H1 (cell line): Measurements from ENCODE around the gene ELMO1. TPM values are rescaled to one million over a fixed set of nuclear protein-coding genes. Genes with fewer than 3 reads are reported as not detected.

Source experiments
- CTCF ChIA-PET: fragments of 300-600 bp; sonication (Branson Sonifier 250); formaldehyde crosslinking; loops from one replicate; lab custom pipeline; 2021; ENCODE audit not compliant: partially characterized antibody; lab: Charles Lee
- POLR2A ChIA-PET: fragments of 300-600 bp; sonication (Branson Sonifier 250); formaldehyde crosslinking; loops from one replicate; lab custom pipeline; 2021; ENCODE audit warnings: inconsistent platforms; ENCODE audit not compliant: partially characterized antibody; lab: Charles Lee
- DNase-seq, 2 experiments: peaks; one replicate each; pipeline versions ENCODE4 v3.0.0 to v3.0.0-alpha.2; 2010 to 2022; ENCODE audit warnings: low spot score in 2 of 2, low read depth in 1 of 2, mixed read lengths in 1 of 2
- FAIRE-seq: peaks from 2 replicates; lab custom pipeline; 2011; peaks lifted over from hg19 to GRCh38; lab: Jason Lieb, UNC
- H2AFZ ChIP-seq: 2 replicates; pipeline ENCODE4 v1.8.1; 2012; ENCODE audit warnings: low read length, inconsistent platforms
- H2AK5ac ChIP-seq: 2 replicates; pipeline ENCODE4 v1.6.1; 2013; ENCODE audit warnings: low read depth, low read length
- H2BK120ac ChIP-seq: replicated peaks from 2 replicates; pipeline ENCODE3; 2013; ENCODE audit warnings: low read depth, low read length, inconsistent platforms
- H2BK12ac ChIP-seq: 2 replicates; pipeline ENCODE4 v1.6.1; 2013; ENCODE audit warnings: low read depth, low read length
- H2BK15ac ChIP-seq: 2 replicates; pipeline ENCODE4 v1.6.1; 2013; ENCODE audit warnings: low read length
- H2BK20ac ChIP-seq: 2 replicates; pipeline ENCODE4 v1.6.1; 2013; ENCODE audit warnings: low read length
- H2BK5ac ChIP-seq: 2 replicates; pipeline ENCODE4 v1.6.1; 2013; ENCODE audit warnings: low read depth, low read length
- H3K14ac ChIP-seq: 2 replicates; pipeline ENCODE4 v1.6.1; 2013; ENCODE audit warnings: inconsistent platforms; ENCODE audit not compliant: insufficient read length
- H3K18ac ChIP-seq: 2 replicates; pipeline ENCODE4 v1.6.1; 2013; ENCODE audit warnings: low read length; ENCODE audit errors: extremely low read depth
- H3K23ac ChIP-seq: 2 replicates; pipeline ENCODE4 v1.6.1; 2013; ENCODE audit warnings: inconsistent platforms; ENCODE audit not compliant: insufficient read length
- H3K23me2 ChIP-seq: 2 replicates; pipeline ENCODE4 v1.6.1; 2013; ENCODE audit warnings: low read depth, low read length
- H3K27ac ChIP-seq: 2 replicates; pipeline ENCODE4 v1.6.1; 2011; ENCODE audit warnings: low read depth, low read length, inconsistent platforms
- H3K27me3 ChIP-seq, 4 experiments: replicated peaks in 1 of 4; 1 replicate in 1 of 4; 2 replicates in 3 of 4; pipeline versions ENCODE4 v1.6.1 to v1.8.1; 2011 to 2013; ENCODE audit warnings: low read length in 3 of 4, mild to moderate bottlenecking in 3 of 4, inconsistent platforms in 2 of 4, mixed read lengths in 2 of 4, moderate library complexity in 1 of 4; ENCODE audit not compliant: control insufficient read depth in 3 of 4, insufficient read depth in 3 of 4; ENCODE audit errors: extremely low read depth in 1 of 4
- H3K36me3 ChIP-seq, 4 experiments: 2 replicates each; pipeline versions ENCODE4 v1.6.1 to v1.8.1; 2011 to 2013; ENCODE audit warnings: mild to moderate bottlenecking in 4 of 4, low read length in 3 of 4, moderate library complexity in 2 of 4, control low read depth in 1 of 4, inconsistent platforms in 1 of 4; ENCODE audit not compliant: insufficient read depth in 4 of 4, control insufficient read depth in 2 of 4
- H3K4ac ChIP-seq: replicated peaks from 2 replicates; pipeline ENCODE3; 2013; ENCODE audit warnings: low read length, low read depth, mixed read lengths, inconsistent platforms; ENCODE audit not compliant: insufficient read length
- H3K4me1 ChIP-seq, 4 experiments: replicated peaks in 1 of 4; 1 replicate in 1 of 4; 2 replicates in 3 of 4; pipeline versions ENCODE4 v1.6.1 to v1.8.1; 2011 to 2013; ENCODE audit warnings: low read length in 3 of 4, inconsistent platforms in 2 of 4, mixed read lengths in 1 of 4; ENCODE audit not compliant: insufficient read depth in 4 of 4, control insufficient read depth in 3 of 4
- H3K4me2 ChIP-seq, 2 experiments: 2 replicates each; pipeline versions ENCODE4 v1.6.1 to v1.8.1; 2011 to 2013; ENCODE audit warnings: low read depth in 2 of 2, low read length in 2 of 2, control low read depth in 1 of 2, inconsistent platforms in 1 of 2, mild to moderate bottlenecking in 1 of 2; ENCODE audit not compliant: insufficient read depth in 1 of 2
- H3K4me3 ChIP-seq, 4 experiments: fragments of 200-600, 300-600 bp in 1 of 4; sonication (generic), shearing (Covaris generic), sonication (Bioruptor Twin) in 1 of 4; 2 replicates each; pipeline versions ENCODE4 v1.5.1 to v1.8.1; 2011 to 2016; ENCODE audit warnings: low read length in 4 of 4, low read depth in 3 of 4, control low read depth in 2 of 4, inconsistent platforms in 2 of 4, mild to moderate bottlenecking in 2 of 4, mixed read lengths in 1 of 4, moderate library complexity in 1 of 4; ENCODE audit not compliant: insufficient read depth in 2 of 4; ENCODE audit errors: extremely low read depth in 1 of 4
- H3K56ac ChIP-seq: replicated peaks from 2 replicates; pipeline ENCODE3; 2013; ENCODE audit warnings: low read depth, mild to moderate bottlenecking, mixed read lengths, low read length, inconsistent platforms; ENCODE audit not compliant: insufficient read length
- H3K79me1 ChIP-seq: 2 replicates; pipeline ENCODE4 v1.6.1; 2013; ENCODE audit warnings: low read depth, low read length, control low read depth
- H3K79me2 ChIP-seq, 2 experiments: 2 replicates each; pipeline versions ENCODE4 v1.6.1 to v1.8.1; 2012 to 2013; ENCODE audit warnings: low read length in 2 of 2, mild to moderate bottlenecking in 2 of 2, inconsistent platforms in 1 of 2; ENCODE audit not compliant: insufficient read depth in 2 of 2, control insufficient read depth in 1 of 2
- H3K9ac ChIP-seq, 4 experiments: replicated peaks in 1 of 4; 1 replicate in 1 of 4; 2 replicates in 3 of 4; pipeline versions ENCODE4 v1.6.1 to v1.8.1; 2011 to 2013; ENCODE audit warnings: low read depth in 3 of 4, low read length in 3 of 4, control low read depth in 2 of 4, mild to moderate bottlenecking in 2 of 4, moderate library complexity in 2 of 4, inconsistent platforms in 1 of 4; ENCODE audit errors: extremely low read depth in 1 of 4
- H3K9me3 ChIP-seq, 2 experiments: 2 replicates each; pipeline versions ENCODE4 v1.6.1 to v1.8.1; 2012 to 2013; ENCODE audit warnings: mild to moderate bottlenecking in 2 of 2, moderate library complexity in 2 of 2, control low read depth in 1 of 2, inconsistent platforms in 1 of 2, low read depth in 1 of 2, low read length in 1 of 2, mixed read lengths in 1 of 2; ENCODE audit not compliant: insufficient read depth in 2 of 2
- H4K20me1 ChIP-seq, 2 experiments: replicated peaks in 1 of 2; 2 replicates each; pipeline versions ENCODE3 to v1.8.1; 2011 to 2013; ENCODE audit warnings: inconsistent platforms in 2 of 2, low read length in 2 of 2, mild to moderate bottlenecking in 1 of 2; ENCODE audit not compliant: insufficient read depth in 2 of 2, control insufficient read depth in 1 of 2
- H4K5ac ChIP-seq: 2 replicates; pipeline ENCODE4 v1.6.1; 2013; ENCODE audit warnings: low read length, low read depth, mixed read lengths, inconsistent platforms; ENCODE audit not compliant: insufficient read length
- H4K8ac ChIP-seq: 2 replicates; pipeline ENCODE4 v1.8.0; 2013; ENCODE audit warnings: mild to moderate bottlenecking, moderate library complexity, low read length, inconsistent platforms; ENCODE audit not compliant: insufficient read depth; ENCODE audit errors: extremely low read depth
- H4K91ac ChIP-seq: replicated peaks from 2 replicates; pipeline ENCODE3; 2013; ENCODE audit warnings: low read length, mixed read lengths, inconsistent platforms; ENCODE audit not compliant: insufficient read length
- BCL11A ChIP-seq, 2 experiments: IDR thresholded peaks; one replicate each; pipeline ENCODE4 v1.6.1; 2011; ENCODE audit warnings: low read depth in 2 of 2, low read length in 2 of 2, mild to moderate bottlenecking in 2 of 2
- SRF ChIP-seq: IDR thresholded peaks from 2 replicates; pipeline ENCODE4 v1.6.1; 2011; ENCODE audit warnings: mild to moderate bottlenecking, low read depth, low read length, moderate library complexity
- YY1 ChIP-seq: IDR thresholded peaks from 2 replicates; pipeline ENCODE4 v1.6.1; 2011; ENCODE audit warnings: low read depth, mild to moderate bottlenecking, low read length
- WGBS, 2 experiments: shearing (Covaris generic) in 1 of 2; methylation state at CpG; one replicate each; pipeline versions ENCODE4 v1.1.6 to v1.1.7; 2013 to 2015; ENCODE audit warnings: low lambda C conversion rate in 2 of 2, mixed read lengths in 2 of 2, inconsistent platforms in 1 of 2, low coverage in 1 of 2, missing lambda C conversion rate in 1 of 2; ENCODE audit not compliant: insufficient replicate concordance in 2 of 2, insufficient coverage in 1 of 2, insufficient read length in 1 of 2; ENCODE audit errors: extremely low coverage in 1 of 2, missing lambda C conversion rate in 1 of 2; 5-methylcytosine and 5-hydroxymethylcytosine counted together
- polyA plus RNA-seq, 7 experiments: library from polyadenylated mRNA; depleted of rRNA in 3 of 7; stranded (reverse) in 5 of 7; unstranded in 2 of 7; fragments of >200 nt in 5 of 7; fragments of 200-250 nt in 2 of 7; gene quantifications; 1 replicate in 5 of 7; 2 replicates in 1 of 7; 4 replicates in 1 of 7; pipeline versions ENCODE4 v1.2.1 to v1.2.3, GENCODE V29; 2011 to 2013; ENCODE audit warnings: missing spikeins in 2 of 7, mixed read lengths in 2 of 7
- total RNA-seq: library from RNA; stranded (reverse); fragmentation: NEBNext Ultra II Directional; extraction: Animal tissue kit (Norgen Biotek cat#: 25700); gene quantifications from 2 replicates; pipeline ENCODE4 v1.2.1, GENCODE V29; 2021

Gene ELMO1
- total and polyA plus RNA-seq, 2 of the 8 experiments (the other 6 are each of a cell fraction or from before 2014, with no cell fraction given) = 18.4 to 21.0 TPM

DNA sequence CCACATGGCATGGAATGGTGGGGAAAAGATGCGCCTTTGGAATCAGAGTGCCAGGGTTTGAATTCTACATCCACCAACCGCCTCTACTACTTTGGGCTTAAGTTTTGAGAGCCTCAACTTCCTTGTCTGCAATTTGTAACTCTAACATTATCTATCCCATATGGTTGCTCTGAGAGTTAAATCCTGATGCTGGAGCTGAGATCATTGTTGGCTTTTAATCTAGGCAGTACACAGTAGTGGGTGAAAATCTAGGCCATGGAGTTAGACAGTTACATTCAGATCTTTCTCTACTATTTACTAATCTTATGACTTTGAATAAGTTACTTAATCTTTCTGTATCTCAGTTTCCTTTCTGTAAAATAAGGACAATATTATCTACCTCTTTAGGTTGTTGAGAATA, 574.6 kb downstream of the ELMO1 start:
- Histone ChIP-seq H2BK20ac (no peak overlapping the region), H3K4ac (no peak overlapping the region), H2AK5ac (no peak overlapping the region), H2BK5ac (no peak overlapping the region), H4K91ac (no peak overlapping the region), H3K79me1 (no peaks in the 10 kb centered on the region), H3K36me3 (no peaks in the 10 kb centered on the region), H2AFZ (no peak overlapping the region), H4K5ac (no peak overlapping the region), H3K56ac (no peak overlapping the region), H3K14ac (no peak overlapping the region), H3K4me2 (no peak overlapping the region), H2BK12ac (no peak overlapping the region), H2BK15ac (no peak overlapping the region), H4K8ac (no peak overlapping the region), H3K9ac (no peak overlapping the region), H3K18ac (no peak overlapping the region), H3K27me3 (no peaks in the 10 kb centered on the region), H4K20me1 (no peaks in the 10 kb centered on the region), H3K79me2 (no peaks in the 10 kb centered on the region), H2BK120ac (no peak overlapping the region), H3K23me2 (no peaks in the 10 kb centered on the region), H3K4me1 (peaks cover 0 to 13% (median 9%) of the 10 kb centered on the region in 4 experiments; a peak in 6 of 7 replicates), H3K27ac (no peak overlapping the region), H3K23ac (no peak overlapping the region), H3K4me3 (no peak overlapping the region), H3K9me3 (no peaks in the 10 kb centered on the region)
- ChIA-PET CTCF (interaction anchor here (1.4 to 1.8 kb wide), 4 partner anchors 10 to 400 kb away, joined by 3 to 4 read pairs (median 4); no protein-coding TSS in a partner anchor), POLR2A (no interaction called here)
- DNase-seq (no peak), FAIRE-seq (no peak)
- 90% methylated on average over 2 of the region's 2 CpGs; no CpG with 5 or more reads in 1 of the 2 experiments for WGBS, 2 experiments
- TF ChIP-seq BCL11A (IDR thresholded peaks at IDR 0.05; ENCODE audit: low read depth in 2 of 2, low read length in 2 of 2) (no peak), SRF (no peak), YY1 (no peak)
